ENCODE measurements around the gene PRAMEF15.
"Not testable (repeated sequence)": the region's sequence is repeated elsewhere in the genome, so short reads cannot be mapped to it uniquely, and the experiment has no call there.

Gene PRAMEF15
- 0 reads per million in 4 experiments for total RNA-seq

GRCh38 chr1:13315281-13315680 lies at the start of gene PRAMEF15:
PRAMEF15 (plus strand) TSS chr1:13315581; CDS start chr1:13318408, 2,827 bp downstream.
- not testable (repeated sequence) for DNase-seq

- DNase-seq = not testable (repeated sequence)
Measured at GRCh38 chr1:13277016-13277415, 38.4 kb upstream of the PRAMEF15 start.

GRCh38 chr1:13279617-13280016 lies 35.8 kb upstream of the PRAMEF15 start:
- DNase-seq = not testable (repeated sequence)

GRCh38 chr1:13285037-13285436 lies 30.3 kb upstream of the PRAMEF15 start, which contains the start of gene PRAMEF8:
PRAMEF8 (minus strand) TSS chr1:13285137; CDS start chr1:13284091, 1,046 bp downstream.
- not testable (repeated sequence) for DNase-seq

GRCh38 chr1:13289030-13289429 lies 26.4 kb upstream of the PRAMEF15 start:
- not testable (repeated sequence) for DNase-seq

- not testable (repeated sequence) for DNase-seq
Measured at GRCh38 chr1:13297216-13297931, 18.0 kb upstream of the PRAMEF15 start.

- DNase-seq = not testable (repeated sequence)
Measured at GRCh38 chr1:13298699-13299098, 16.7 kb upstream of the PRAMEF15 start.

- DNase-seq = not testable (repeated sequence)
Measured at GRCh38 chr1:13302197-13302596, 13.2 kb upstream of the PRAMEF15 start.

- not testable (repeated sequence) for DNase-seq
Measured at GRCh38 chr1:13303239-13303638, 12.1 kb upstream of the PRAMEF15 start, which contains the start of gene PRAMEF33. PRAMEF33 (plus strand) TSS chr1:13303539; CDS start chr1:13305955, 2,416 bp downstream.

- DNase-seq = not testable (repeated sequence)
Measured at GRCh38 chr1:13342496-13342895, 27.1 kb downstream of the PRAMEF15 start.

- not testable (repeated sequence) for DNase-seq
Measured at GRCh38 chr1:13347034-13347433, 31.7 kb downstream of the PRAMEF15 start, which contains the start of gene PRAMEF14. PRAMEF14 (minus strand) TSS chr1:13347134; CDS start chr1:13345314, 1,820 bp downstream.

- not testable (repeated sequence) for DNase-seq
Measured at GRCh38 chr1:13353476-13353875, 38.1 kb downstream of the PRAMEF15 start.

- not testable (repeated sequence) for DNase-seq
Measured at GRCh38 chr1:13354475-13354874, 39.1 kb downstream of the PRAMEF15 start.

GRCh38 chr1:13356774-13357173 lies 41.4 kb downstream of the PRAMEF15 start:
- not testable (repeated sequence) for DNase-seq

GRCh38 chr1:13362364-13362763 lies 47.0 kb downstream of the PRAMEF15 start:
- not testable (repeated sequence) for DNase-seq

GRCh38 chr1:13364928-13365327 lies 49.5 kb downstream of the PRAMEF15 start:
- DNase-seq = not testable (repeated sequence)

GRCh38 chr1:13366536-13366935 lies 51.2 kb downstream of the PRAMEF15 start:
- not testable (repeated sequence) for DNase-seq

GRCh38 chr1:13368544-13368943 lies 53.2 kb downstream of the PRAMEF15 start:
- DNase-seq = not testable (repeated sequence)

All from effector CD8-positive, alpha-beta T cell (primary cell).